Measurements from ENCODE around the gene HMCN1.

Gene HMCN1

GRCh38 chr1:185920602-185921001, 186.4 kb downstream of the HMCN1 start:
- no peak for DNase-seq

GRCh38 chr1:185921636-185922035, 187.4 kb downstream of the HMCN1 start:
- no peak for DNase-seq

DNA sequence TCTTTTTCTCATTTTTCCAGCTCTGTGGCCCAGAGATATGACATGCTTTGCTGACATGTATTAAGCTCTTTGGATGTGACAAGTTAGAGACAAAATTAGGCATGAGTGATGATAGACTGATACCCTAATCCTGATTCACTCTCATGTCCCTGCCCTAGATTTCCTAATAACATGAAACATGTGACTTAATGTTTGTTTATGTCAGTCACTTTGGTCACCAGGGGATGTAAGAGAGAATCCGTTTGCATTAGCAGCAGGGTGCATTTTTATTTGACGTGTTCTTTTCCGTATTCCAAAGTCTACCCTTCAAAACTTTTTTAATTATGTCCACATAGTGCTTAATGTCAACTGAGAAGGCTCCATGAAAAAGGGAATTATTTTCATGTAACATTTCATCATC, 192.4 kb downstream of the HMCN1 start:
- DNase-seq = no peak

DNA sequence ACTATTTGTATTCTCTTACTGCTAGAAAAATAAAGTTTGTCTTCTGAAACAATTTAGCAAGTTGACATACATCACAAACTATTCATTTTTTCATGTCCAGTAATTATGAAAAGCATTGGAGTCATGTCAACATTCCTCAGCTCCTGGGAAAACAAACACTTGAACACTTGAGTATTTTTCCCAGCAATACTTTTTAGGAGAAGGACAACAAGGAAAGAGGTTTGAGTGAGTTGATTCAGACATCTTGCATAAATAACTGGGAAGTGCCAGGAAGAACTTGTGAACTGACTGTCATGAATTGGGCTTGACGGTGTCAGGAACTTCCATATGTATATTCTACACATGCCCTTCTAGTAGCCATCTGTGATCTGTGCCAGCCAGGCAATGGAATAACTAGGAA, 195.6 kb downstream of the HMCN1 start:
- DNase-seq = no peak

DNA sequence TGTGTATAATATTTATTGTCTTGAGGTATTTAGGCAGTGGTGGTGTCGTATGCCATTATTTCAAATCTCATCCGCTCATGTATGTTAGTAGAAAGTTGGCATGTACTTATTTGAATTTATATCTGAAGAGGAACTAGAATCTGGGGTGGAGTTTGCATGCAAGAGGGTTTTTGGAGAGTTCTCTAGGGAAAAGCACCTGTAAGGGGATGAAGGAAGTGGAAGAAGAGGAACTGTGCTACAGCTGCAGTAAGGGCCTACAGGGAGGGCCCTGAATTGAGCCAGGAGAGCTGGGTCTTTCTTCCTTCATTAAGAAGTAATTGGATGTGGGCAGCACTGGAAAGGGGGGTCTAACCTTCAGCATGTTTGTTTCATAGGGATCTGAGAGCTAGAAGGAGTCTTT, 197.2 kb downstream of the HMCN1 start:
- DNase-seq = no peak

DNA sequence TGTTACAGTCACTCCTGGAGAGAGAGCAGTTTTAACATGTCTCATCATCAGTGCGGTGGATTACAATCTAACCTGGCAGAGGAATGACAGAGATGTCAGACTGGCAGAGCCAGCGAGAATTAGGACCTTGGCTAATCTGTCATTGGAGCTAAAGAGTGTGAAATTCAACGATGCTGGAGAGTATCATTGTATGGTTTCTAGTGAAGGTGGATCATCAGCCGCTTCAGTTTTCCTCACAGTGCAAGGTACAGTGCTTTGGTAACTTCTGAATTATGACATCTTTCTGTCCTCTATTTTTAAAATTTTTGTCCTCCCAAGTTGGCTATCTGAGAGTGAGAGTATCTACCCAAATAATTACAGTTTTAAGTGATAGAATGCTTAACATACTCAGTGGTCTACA, 199.4 kb downstream of the HMCN1 start:
- no peak for DNase-seq

DNA sequence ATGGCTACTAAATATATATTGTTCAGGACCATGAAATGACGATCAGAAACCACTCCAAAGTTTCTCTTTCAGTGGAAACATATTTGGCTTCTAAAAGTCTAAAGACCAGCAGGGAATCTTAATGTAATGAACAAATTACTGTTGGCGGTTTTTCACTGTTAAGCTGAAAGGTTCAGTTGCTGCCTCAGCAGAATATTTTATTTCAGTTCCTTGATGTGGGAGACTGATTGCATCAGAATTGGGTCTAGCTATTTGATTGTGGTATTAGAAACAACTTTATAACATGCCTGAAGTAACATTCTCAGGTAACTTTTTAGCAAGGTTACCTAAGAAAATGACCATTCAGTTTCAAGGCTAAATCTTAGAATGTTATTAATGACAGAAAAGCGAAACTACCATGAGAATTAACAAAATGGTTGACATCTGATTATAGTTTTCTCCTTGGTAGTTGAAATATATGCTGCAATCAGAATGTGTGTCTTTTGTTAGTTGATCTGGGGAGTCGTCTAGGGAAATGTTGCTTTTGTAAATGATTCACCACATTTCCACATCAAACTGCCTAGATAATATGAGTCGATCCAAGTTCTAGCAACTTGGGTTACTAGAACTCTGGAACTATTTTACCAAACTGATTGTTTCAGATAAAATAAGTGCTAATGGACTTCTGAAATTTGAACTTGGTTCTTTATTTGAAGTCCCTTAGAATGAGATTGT, 200.4 kb downstream of the HMCN1 start:
- no peak for DNase-seq

DNA sequence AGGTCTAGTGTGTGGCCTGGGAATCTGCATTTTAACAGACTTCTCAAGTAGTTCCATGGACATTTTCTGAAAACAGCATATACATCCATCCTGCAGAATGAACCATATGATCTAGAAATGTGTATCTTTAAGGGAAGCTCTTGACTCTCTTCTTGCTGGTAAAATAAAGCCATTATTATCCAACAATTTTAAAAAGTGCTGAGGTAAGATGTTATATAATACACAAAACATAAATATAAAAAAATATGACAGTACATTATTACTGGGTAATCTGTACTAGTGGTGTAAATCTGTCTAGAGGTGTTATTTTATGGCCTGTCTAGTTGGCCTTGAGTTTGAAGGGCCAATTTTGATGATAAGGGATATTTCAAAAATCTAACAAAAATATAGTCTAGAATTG, 201.2 kb downstream of the HMCN1 start:
- no peak for DNase-seq

GRCh38 chr1:185936641-185937040, 202.4 kb downstream of the HMCN1 start:
- DNase-seq = no peak

- no peak for DNase-seq
Measured at GRCh38 chr1:185938396-185938795, 204.2 kb downstream of the HMCN1 start.

DNA sequence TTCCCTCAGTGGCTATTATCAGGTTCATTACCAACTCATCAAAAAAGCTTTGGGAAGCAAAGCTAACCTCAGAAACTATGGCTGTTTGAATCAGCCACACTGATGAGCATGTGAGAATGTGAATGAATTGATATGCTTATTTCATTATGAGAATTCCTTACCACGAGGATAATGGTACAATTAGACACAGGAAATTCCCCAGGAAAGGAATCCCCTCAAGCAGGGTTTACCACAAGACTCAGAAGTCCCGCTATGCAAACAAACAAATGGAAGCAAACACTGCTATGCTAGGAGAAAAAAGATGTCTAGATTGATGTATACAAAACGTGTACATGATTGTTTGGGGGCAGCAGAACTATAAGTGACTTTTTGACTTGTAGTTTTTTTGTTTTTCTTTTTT, 205.0 kb downstream of the HMCN1 start:
- no peak for DNase-seq

- DNase-seq = no peak
Measured at GRCh38 chr1:185942961-185943360, 208.8 kb downstream of the HMCN1 start.

DNA sequence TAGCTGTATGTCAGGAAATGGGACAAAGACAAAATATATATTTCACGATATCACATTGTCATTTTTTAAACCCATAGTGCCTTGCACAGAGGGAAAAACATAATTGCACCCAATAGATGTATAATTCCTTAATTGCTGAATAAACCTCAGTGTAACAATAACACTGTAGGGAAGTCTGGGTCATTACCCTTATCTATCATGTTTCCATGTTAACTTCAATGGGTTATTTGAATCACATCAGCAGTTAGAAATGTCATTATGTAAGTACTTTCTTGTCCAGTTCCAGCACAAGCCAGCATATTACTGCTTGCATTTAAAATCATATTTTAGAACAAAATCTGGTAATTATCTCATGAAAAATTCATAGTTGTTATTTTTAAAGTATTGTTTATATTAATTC, 222.7 kb downstream of the HMCN1 start:
- no peak for DNase-seq

DNA sequence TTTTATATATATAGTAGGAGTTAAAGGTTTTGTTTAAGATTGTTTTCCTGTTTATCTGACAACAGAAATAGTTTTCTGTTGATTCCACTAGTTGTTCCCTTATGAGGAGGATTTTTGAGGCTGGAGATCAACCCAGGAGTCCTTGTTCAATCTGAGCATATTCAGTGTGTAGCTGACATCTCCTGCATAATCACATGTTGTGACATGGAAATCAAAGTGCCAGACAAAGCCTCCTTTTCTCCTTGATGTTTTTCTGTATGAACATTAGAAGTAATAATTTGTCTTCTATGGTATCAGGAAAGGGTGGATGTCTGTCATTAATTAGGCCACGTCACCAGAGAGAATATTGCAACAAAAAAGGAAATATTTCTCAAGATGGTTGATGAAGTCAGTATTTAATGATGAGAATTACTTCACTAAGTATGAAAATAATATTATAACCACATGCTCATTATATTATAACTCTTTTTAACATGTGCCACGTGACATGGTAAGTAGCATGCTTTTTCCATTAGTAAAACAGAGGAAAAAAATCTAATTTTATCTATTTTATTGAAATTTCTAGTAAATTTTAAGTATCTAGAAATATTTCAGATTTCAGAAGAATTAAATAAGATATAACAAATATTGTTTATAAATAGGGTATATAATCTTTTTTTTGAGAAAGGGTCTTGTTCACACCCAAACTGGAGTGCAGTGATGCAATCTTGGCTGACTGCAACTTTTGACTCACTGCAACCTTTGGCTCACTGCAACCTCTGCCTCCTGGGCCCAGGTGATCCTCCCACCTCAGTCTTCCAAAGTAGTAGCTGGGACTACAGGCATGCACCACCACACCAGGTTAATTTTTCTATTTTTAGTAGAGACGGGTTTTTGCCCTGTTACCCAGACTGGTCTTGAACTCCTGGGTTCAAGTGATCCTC, 223.5 kb downstream of the HMCN1 start:
- DNase-seq = no peak

- no peak for DNase-seq
Measured at GRCh38 chr1:185960422-185961321, 226.5 kb downstream of the HMCN1 start.

DNA sequence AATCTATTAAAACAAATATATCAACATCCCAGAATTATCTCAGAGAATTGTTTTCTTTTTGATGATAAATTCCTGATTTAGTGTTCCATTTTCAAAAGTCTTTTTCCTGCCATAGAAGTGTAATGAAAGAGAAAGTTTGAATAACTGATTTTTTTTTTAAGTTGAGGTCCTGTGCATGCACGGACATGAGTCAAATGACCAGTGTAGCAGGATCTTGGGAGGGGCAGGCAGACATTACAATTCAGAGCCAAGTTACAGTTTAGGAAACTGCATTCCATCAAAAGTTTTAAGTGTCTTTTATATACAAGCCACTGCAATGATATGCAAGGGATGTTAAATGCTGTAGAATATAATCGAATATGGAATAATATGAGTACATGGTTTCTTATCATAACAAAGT, 227.5 kb downstream of the HMCN1 start:
- DNase-seq = no peak

GRCh38 chr1:185964946-185965345, 230.8 kb downstream of the HMCN1 start:
- DNase-seq = no peak

DNA sequence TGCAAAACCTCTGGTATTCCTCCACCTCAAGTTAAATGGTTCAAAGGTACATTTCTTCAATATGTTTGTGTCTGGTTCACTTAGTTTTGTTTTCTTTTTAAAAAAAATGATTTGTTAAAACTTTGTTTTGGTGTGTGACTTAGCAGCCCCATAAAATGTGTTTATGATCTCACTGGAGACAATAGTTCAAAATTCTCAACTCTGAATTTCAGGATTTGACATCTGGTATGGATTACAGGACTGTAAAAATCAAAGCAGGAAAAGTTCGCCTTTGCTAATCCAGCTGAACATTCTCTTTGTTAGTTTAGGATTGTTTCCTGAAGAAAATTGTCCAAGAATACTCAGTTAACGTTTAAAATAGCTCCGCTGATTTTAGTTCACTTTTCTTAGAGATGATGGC, 231.7 kb downstream of the HMCN1 start:
- DNase-seq = no peak

- no peak for DNase-seq
Measured at GRCh38 chr1:185966471-185966870, 232.3 kb downstream of the HMCN1 start.

- DNase-seq = no peak
Measured at GRCh38 chr1:185969028-185969427, 234.8 kb downstream of the HMCN1 start.

- no peak for DNase-seq
Measured at GRCh38 chr1:185969524-185969991, 235.4 kb downstream of the HMCN1 start.

GRCh38 chr1:185971688-185972087, 237.5 kb downstream of the HMCN1 start:
- no peak for DNase-seq
